Heart left ventricle (tissue), 16 donors: ENCODE data around the gene LY86. TPM values are rescaled to one million over a fixed set of nuclear protein-coding genes. Genes with fewer than 3 reads are reported as not detected.
A peak's percentile ranks its signal among the peaks of the same experiment; 100 is the strongest.

Source experiments
- ATAC-seq, 4 donors: fragments of 200-7000 bp; cut with Tn5 transposase; one replicate each; pipeline ENCODE4 v1.9.1; 2020 to 2022; ENCODE audit warnings: moderate library complexity in 4 of 4, mild to moderate bottlenecking in 3 of 4, moderate number of reproducible peaks in 1 of 4
- DNase-seq, 5 donors: peaks; one replicate each; pipeline ENCODE4 v3.0.0-alpha.2; 2020
- H3K27ac ChIP-seq, 12 donors: fragments of 200-600 bp; sonication (generic) in 4 of 12; one replicate each; pipeline versions ENCODE4 v1.5.0 to v1.8.0; 2016 to 2022; ENCODE audit warnings: mild to moderate bottlenecking in 2 of 12
- H3K27me3 ChIP-seq, 9 donors: fragments of 200-600 bp; sonication (generic) in 2 of 9; one replicate each; pipeline versions ENCODE4 v1.5.1 to v1.8.0; 2016 to 2022; ENCODE audit warnings: mild to moderate bottlenecking in 3 of 9
- H3K36me3 ChIP-seq, 9 donors: fragments of 200-600 bp; sonication (generic) in 2 of 9; one replicate each; pipeline versions ENCODE4 v1.5.0 to v1.8.0; 2018 to 2022; ENCODE audit warnings: mild to moderate bottlenecking in 2 of 9
- H3K4me1 ChIP-seq, 12 donors: fragments of 200-600 bp; sonication (generic) in 4 of 12; one replicate each; pipeline versions ENCODE4 v1.5.0 to v1.8.0; 2016 to 2022; ENCODE audit warnings: mild to moderate bottlenecking in 3 of 12
- H3K4me3 ChIP-seq, 12 donors: fragments of 200-600 bp; sonication (generic) in 4 of 12; one replicate each; pipeline versions ENCODE4 v1.5.0 to v1.8.0; 2017 to 2022; ENCODE audit warnings: mild to moderate bottlenecking in 9 of 12, moderate library complexity in 4 of 12
- H3K9me3 ChIP-seq, 12 donors: fragments of 200-600 bp; sonication (generic) in 4 of 12; one replicate each; pipeline versions ENCODE4 v1.5.0 to v1.8.0; 2016 to 2022; ENCODE audit warnings: mild to moderate bottlenecking in 1 of 12
- CTCF ChIP-seq, 12 donors: fragments of 200-600 bp; sonication (generic) in 4 of 12; IDR thresholded peaks; one replicate each; pipeline versions ENCODE4 v1.5.0 to v1.8.0; 2018 to 2022; ENCODE audit warnings: antibody characterized with exemption in 12 of 12, mild to moderate bottlenecking in 5 of 12
- POLR2A ChIP-seq, 2 donors: fragments of 450-650 bp; IDR thresholded peaks; one replicate each; pipeline ENCODE4 v1.6.1; 2017; ENCODE audit warnings: antibody characterized with exemption in 2 of 2, mild to moderate bottlenecking in 2 of 2, moderate library complexity in 2 of 2
- WGBS, 4 donors: extraction: QIAGEN DNeasy Blood & Tissue Kit in 2 of 4; methylation state at CpG; one replicate each; pipeline versions ENCODE4 v1.1.5 to v1.1.7; 2013 to 2018; 5-methylcytosine and 5-hydroxymethylcytosine counted together
- intact Hi-C, 10 donors: fragments of 100-400 bp; cut with DNase I; formaldehyde crosslinking; loops; one replicate each; pipeline versions ENCODE4 v1.11.1 to v1.14.2; 2022
- polyA plus RNA-seq, 2 donors: library from polyadenylated mRNA; stranded (reverse); fragments of 200-250 nt; gene quantifications; one replicate each; pipeline ENCODE4 v1.2.3, GENCODE V29; 2013
- total RNA-seq, 9 donors: library from RNA; depleted of rRNA in 2 of 9; stranded (reverse); fragments of >200 nt in 2 of 9; fragmentation: NEBNext Ultra II Directional in 3 of 9; extraction: Animal tissue kit (Norgen Biotek cat#: 25700) in 3 of 9; gene quantifications; one replicate each; pipeline versions ENCODE4 v1.1.0 to v1.2.4, GENCODE V29; 2016 to 2023
- donor health status: ischemic (EF 13 %, LVEDD 7.1; RV severe dilation, severe dysfunction).
- donor health status: healthy with polysubstance abuse.
- donor health status: DM: no; HTN: yes; CAD: no.
- donor health status: DM: no; HTN: no; CAD: no.
- donor health status: ischemic (EF 25% LVEDD 6.9; RV normal size, moderate dysfunction).
- donor health status: ischemic (EF 25% LVEDD 5.7; RV mildly dilated, moderate dysfunction).
- donor health status: healthy.
- donor health status: DM: yes; HTN: yes; CAD: no.
- donor health status: ischemic (EF 35%, LVEDD 5.7; RV mildly dilated, moderate dysfunction).
- donor health status: nonischemic (EF 11% LVEDD 7.7; RV severe dilation, severe dysfunction).
- donor health status: DM: yes; HTN: yes; CAD: no.
- donor health status: PGD.
- donor health status: ischemic (EF 29% LVEDD 5.4; RV normal size, mild dysfunction).
- donor health status: nonischemic (EF 23%, LVEDD 6.1; RV moderate dilation, normal function).

The LY86 gene
- total and polyA plus RNA-seq, 11 donors, result 0.23 to 13.4 (median 0.75) TPM

GRCh38 chr6:6650839-6651238 lies 62.3 kb downstream of the LY86 start:
- Histone ChIP-seq H3K4me3 (no peak overlapping the region), H3K27ac (no peak overlapping the region), H3K9me3 (peaks cover 0 to 9% (median 0%) of the 10 kb centered on the region in 12 donors), H3K36me3 (no peaks in the 10 kb centered on the region), H3K4me1 (peaks cover 0 to 38% (median 19%) of the 10 kb centered on the region in 12 donors), H3K27me3 (no peaks in the 10 kb centered on the region)
- TF ChIP-seq CTCF (IDR thresholded peaks at IDR 0.05), result no peak
- TF ChIP-seq POLR2A (IDR thresholded peaks at IDR 0.05), result no peak
- DNase-seq, result no peak
- no peak for ATAC-seq
- intact Hi-C loops, result loop anchor here in 4 of 10 donors (5.0 to 10.0 kb wide), 3 partner anchors 56 to 96 kb away; no protein-coding TSS in a partner anchor

DNA sequence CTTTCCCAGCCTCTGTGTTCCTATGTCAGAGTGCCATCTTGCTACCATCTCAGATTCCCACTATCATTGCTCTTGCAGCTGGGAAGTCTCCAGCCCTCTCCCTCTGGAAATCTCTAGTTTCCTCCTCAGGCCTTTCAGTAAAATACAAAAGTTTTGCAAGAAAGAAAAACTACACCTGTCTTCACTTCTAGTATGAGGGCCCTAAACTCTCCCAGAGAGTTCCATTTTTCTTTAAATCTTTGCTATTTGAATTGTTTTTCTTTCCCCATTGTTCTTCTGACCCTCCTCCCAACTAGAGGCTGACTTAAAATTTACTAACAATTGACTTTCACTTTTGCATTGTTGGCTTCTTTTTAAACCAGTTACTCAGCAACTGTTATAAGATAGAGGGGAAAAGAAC lies 62.8 kb downstream of the LY86 start:
- DNase-seq, result no peak
- ATAC-seq, result no peak
- no peaks in the 10 kb centered on the region for H3K27me3 ChIP-seq
- TF ChIP-seq POLR2A (IDR thresholded peaks at IDR 0.05) (no peak), CTCF (IDR thresholded peaks at IDR 0.05) (no peak)
- peaks cover 0 to 43% (median 22%) of the 10 kb centered on the region in 12 donors for H3K4me1 ChIP-seq
- H3K9me3 ChIP-seq, result peaks cover 0 to 9% (median 0%) of the 10 kb centered on the region in 12 donors
- H3K36me3 ChIP-seq, result no peaks in the 10 kb centered on the region
- intact Hi-C loops, result loop anchor here in 4 of 10 donors (5.0 to 10.0 kb wide), 3 partner anchors 57 to 97 kb away; no protein-coding TSS in a partner anchor
- no peak overlapping the region for H3K4me3 ChIP-seq
- peak overlapping the region in 2 of 12 donors; percentile 50 to 51 for H3K27ac ChIP-seq

DNA sequence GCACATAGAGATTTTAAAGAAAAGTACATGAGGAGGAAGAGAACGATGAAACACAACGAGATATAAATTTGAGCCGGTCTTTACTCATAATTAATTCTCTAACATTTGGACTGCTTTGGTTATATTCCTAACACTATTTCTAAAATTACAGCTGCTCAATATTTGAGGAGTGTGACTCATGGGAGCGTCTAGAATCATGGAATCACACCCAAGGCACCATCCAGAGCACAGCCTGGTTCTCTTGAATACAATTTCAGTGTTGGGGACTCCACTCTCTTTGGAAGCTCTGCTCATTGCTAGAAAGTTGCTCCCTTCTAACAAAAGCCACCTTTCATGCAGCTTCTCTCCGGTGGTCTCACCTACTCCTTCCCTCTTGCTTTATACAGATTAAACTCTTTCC lies 64.4 kb downstream of the LY86 start:
- Histone ChIP-seq H3K4me1 (peaks cover 0 to 57% (median 29%) of the 10 kb centered on the region in 12 donors), H3K27me3 (no peaks in the 10 kb centered on the region), H3K4me3 (no peak overlapping the region), H3K9me3 (no peaks in the 10 kb centered on the region), H3K27ac (no peak overlapping the region), H3K36me3 (no peaks in the 10 kb centered on the region)
- no peak for DNase-seq
- TF ChIP-seq POLR2A (IDR thresholded peaks at IDR 0.05), result no peak
- no peak for TF ChIP-seq CTCF (IDR thresholded peaks at IDR 0.05)
- no peak for ATAC-seq
- 92 to 96% (median 95%) methylated on average over 5 of the region's 5 CpGs for WGBS, 4 donors
- intact Hi-C loops, result loop anchor here in 5 of 10 donors (2.0 to 10.0 kb wide), 4 partner anchors 54 to 98 kb away; no protein-coding TSS in a partner anchor

- Histone ChIP-seq H3K4me3 (no peak overlapping the region), H3K4me1 (peaks cover 0 to 77% (median 33%) of the 10 kb centered on the region in 12 donors), H3K27ac (peak overlapping the region in 11 of 12 donors; percentile 34 to 83 (median 73)), H3K9me3 (no peaks in the 10 kb centered on the region), H3K36me3 (no peaks in the 10 kb centered on the region), H3K27me3 (no peaks in the 10 kb centered on the region)
- ATAC-seq (peak; percentile 87 to 93 (median 90)), DNase-seq (peak in 4 of 5 donors; percentile 62 to 75 (median 70))
- 49 to 53% (median 52%) methylated on average over 16 of the region's 16 CpGs for WGBS, 4 donors
- intact Hi-C loops, result loop anchor here in 6 of 10 donors (2.0 to 10.0 kb wide), 7 partner anchors 58 to 100 kb away; no protein-coding TSS in a partner anchor
- TF ChIP-seq POLR2A (IDR thresholded peaks at IDR 0.05), result no peak
- no peak for TF ChIP-seq CTCF (IDR thresholded peaks at IDR 0.05)
These were observed 66.4 kb downstream of the LY86 start for GRCh38 chr6:6654599-6655575.
